ENCODE results near the gene SIN3B.

SIN3B gene

DNA sequence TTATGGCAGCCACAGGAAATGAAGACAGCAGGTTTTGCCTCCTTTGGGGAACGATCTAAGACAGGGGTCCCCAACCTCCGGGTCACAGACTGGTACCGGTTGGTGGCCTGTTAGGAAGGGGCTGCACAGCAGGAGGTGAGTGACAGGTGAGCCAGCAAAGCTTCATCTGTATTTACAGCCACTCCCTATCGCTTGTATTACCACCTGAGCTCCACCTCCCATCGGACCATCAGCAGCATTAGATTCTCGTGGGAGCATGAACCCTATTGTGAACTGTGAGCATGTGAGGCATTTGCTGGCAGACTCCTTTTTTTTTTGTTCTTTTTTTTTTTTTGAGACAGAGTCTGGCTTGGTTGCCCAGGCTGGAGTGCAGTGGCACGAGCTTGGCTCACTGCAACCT, 81.8 kb downstream of the SIN3B start:
- no peak for DNase-seq (ENCODE audit: low read depth in 2 of 2)

DNA sequence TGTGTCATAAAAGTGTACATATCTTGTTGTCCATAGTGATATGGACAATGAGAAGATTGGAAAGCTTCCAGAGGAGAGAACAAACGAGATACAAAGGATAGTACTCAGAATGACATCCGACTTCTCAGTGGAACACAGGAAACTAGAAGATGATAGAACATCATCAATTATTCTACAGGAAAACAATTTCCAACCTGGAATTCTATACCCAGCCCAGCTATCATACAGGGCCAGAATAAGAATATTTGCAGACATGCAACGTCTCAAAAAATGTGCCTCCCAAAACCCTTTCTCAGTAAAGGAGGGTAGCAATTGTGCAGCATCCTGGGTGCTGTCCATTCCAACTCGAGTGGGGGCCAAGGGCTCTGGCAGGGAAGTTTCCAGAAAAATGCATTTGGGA, 83.6 kb downstream of the SIN3B start:
- DNase-seq (ENCODE audit: low read depth in 2 of 2) = no peak

DNA sequence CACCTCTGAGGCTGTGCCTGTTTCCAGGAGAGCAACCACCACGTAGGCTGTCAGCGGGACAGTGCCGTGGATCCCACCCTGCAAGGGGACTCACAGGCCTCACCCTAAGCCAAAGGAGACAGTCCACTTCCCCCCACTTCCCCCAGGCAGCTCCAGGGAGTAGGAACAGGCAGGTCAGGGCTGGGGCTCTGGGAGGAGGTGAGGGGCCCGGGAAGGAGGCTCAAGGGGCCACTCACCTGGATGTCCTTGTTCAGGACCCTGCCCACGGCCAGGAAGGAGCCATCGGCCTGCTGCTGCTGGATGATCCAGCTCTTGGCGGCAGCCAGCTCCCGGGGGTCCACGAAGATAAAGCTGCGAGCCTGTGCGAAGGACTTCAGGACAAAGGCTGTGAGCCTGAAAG, 85.2 kb downstream of the SIN3B start:
- no peak for DNase-seq (ENCODE audit: low read depth in 2 of 2)

DNA sequence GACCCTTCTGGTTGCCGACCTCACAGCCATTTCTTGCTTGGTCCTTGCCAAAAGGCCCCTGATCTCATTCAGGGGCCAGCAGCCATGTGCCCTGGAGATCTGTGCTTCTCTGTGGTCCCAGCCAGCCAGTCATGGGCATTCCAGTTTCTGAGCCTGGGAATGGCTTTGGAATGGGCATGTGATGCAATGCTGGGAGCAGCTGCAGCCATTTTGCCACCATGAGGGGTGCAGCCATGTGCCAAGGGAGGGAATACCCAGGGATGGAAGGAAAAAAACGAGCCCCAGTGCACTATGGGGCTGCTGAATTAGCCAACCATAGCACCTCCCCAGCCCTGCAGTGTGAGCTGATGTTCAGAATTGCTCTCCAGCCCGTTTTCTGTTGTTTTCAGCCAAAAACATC, 85.9 kb downstream of the SIN3B start:
- no peak for DNase-seq (ENCODE audit: low read depth in 2 of 2)

DNA sequence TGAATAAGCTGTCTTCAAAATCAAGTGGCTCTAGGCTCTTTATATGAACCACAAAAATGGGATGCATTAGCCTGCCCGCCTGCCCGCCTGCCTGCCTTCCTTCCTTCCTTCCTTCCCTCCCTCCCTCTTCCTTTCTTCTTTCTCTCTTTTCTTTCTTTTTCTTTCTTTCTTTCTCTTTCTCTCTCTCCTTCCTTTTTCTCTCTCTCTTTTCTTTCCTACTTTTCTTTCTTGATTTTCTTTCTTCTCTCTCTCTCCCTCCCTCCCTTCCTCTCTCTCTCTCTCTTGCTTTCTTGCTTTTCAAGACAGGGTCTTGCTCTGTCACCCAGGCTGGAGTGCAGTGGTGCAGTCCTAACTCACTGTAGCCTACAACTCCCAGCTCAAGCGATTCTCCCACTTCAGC, 86.5 kb downstream of the SIN3B start:
- DNase-seq (ENCODE audit: low read depth in 2 of 2) = no peak

DNA sequence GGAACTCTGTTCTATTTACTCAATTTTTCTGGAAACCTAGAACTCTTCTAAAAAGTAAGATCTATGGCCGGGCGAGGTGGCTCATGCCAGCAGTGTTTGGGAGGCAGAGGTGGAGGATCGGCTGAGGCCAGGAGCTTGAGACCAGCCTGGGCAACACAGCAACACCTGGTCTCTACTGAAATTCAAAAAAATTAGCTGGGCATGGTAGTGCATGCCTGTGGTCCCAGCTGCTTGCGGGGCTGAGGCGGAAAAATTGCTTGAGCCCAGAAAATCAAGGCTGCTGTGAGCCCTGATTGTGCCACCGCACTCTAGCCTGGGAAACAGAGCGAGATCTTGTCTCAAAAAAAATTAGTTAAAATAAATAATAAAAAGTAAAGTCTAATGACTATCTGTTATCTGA, 88.2 kb downstream of the SIN3B start:
- no peak for DNase-seq (ENCODE audit: low read depth in 2 of 2)

DNA sequence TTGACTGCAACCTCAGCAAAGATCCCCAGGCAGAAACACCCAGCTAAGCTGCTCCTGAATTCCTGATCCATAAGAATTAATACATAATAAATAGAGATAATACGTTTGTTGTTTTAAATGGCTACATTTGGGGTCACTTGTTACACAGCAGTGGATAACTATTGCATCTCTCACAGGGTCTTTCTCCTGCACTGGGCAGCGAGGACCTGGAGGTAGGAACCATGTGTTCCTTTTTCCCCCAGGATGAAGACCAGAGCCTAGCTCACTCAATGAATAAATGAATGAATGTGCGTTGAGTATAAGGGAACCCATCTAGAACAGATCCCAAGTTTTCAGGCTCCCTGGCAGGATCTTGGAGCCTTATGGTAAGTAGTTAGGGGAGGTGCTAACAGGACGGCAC, 90.3 kb downstream of the SIN3B start:
- DNase-seq (ENCODE audit: low read depth in 2 of 2) = no peak

DNA sequence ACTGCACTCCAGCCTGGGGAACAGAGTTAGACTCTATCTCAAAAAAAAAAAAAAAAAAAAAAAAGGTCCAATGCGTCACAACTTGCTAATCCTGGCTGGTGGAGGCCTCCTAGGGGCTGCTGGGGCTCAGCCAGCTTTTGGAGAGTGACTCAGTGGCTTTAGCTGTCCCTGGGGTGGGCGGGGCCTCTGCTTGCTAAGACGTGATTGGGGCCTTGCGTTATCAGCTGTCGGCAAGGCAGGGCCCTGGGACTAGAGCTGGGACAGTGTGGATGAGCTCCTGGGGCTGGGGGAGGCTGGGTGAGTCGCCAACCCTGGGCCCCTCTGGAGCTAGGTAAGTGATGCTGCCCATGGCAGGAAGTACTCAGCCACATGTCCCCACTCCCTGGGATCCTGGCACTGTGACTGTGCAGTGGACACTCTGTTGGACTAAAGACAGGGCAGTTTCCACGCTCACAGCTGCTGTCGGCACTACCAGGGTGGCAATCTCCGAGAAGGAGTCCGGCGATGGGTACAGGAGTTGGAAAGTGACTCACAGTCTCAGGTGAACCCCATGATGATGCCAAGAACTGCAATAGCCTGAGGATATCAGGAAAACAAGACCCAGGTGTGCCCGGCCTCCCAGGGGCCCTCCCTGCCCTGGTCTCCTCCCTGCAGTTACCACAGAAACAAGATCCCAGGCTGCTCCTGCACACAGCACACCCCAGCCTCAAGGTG, 91.8 kb downstream of the SIN3B start:
- no peak for DNase-seq (ENCODE audit: low read depth in 2 of 2)

DNA sequence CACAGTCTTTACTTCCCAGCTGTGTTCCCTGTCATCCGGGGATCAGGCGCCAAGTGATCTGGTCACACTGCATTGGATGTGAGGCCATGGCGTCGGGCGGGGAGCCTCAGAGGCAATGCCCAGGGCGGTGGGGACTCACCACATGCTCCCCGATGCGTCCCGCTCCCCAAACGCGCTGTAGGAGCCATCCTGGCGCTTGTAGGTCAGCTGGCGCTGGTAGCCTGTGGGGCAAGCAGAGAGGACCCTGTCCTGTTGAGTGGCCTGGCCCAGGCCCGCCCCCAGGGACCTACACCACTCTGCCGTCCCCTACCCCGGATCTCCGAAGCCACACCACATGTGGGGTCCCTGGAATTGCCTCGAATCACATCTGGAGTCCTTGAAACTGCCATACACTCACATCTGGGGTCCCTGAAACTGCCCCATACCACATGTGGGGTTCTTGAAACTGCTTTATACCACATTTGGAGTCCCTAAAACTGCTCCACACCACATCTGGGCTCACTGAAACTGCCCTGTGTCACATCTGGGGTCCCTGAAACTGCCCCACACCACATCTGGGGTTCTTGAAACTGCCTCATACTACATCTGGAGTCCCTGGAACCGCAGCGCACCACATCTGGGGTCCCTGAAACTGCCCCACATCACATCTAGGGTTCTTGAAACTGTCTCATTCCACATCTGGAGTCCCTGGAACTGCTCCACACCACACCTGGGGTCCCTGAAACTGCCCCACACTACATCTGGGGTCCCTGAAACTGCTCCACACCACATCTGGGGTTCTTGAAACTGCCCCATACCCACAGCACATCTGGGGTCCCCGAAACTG, 92.8 kb downstream of the SIN3B start:
- DNase-seq (ENCODE audit: low read depth in 2 of 2) = no peak

DNA sequence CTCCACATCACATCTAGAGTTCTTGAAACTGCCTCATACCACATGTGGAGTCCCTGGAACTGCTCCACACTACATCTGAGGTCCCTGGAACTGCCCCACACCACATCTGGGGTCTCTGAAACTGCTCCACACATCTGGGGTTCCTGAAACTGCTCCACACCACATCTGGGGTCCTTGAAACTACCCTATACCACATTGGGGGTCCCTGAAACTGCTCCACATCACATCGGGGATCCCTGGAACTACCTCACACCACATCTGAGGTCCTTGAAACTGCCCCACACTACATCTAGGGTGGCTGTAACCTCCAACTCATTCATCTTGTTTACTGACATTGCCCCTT, 93.4 kb downstream of the SIN3B start:
- no peak for DNase-seq (ENCODE audit: low read depth in 2 of 2)

DNA sequence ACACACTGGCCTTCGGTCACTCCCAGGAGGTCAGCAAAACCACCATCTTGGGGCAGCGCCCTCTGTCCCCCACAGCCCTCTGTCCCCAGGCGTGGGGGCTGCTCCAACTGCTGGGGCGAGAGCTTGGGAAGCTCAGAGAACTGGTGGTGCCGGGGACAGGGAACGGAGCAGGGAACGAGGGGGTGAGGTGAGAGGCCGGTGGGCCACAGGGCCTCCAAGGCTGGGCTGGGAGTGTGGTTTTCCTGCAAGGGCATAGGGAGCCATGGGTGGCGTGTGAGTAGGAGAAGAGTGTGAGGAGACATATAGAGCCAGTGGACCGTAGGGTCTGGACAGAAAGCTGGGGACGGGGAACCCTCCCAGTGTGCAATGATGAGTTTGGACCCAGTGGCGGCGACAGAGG, 93.8 kb downstream of the SIN3B start:
- DNase-seq (ENCODE audit: low read depth in 2 of 2) = no peak

DNA sequence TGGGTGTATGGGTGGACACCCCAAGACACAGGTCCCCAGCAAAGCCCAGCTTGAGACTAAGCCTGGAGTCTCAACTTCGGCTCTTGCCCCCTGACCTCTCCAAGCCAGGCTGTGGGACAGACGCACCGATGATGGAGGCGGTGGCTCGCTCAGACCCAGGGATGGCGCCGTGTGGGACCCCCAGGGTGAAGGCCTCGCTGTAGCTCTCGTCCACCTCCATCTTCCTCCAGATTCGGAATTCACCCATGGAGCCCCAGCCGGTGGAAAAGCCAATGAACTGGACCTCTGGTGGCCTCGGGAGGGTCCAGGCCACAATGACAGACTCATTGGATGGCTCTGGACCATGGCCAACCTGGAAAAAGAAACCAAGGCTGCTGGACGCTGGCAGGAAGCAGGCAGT, 98.7 kb downstream of the SIN3B start:
- no peak for DNase-seq (ENCODE audit: low read depth in 2 of 2)

DNA sequence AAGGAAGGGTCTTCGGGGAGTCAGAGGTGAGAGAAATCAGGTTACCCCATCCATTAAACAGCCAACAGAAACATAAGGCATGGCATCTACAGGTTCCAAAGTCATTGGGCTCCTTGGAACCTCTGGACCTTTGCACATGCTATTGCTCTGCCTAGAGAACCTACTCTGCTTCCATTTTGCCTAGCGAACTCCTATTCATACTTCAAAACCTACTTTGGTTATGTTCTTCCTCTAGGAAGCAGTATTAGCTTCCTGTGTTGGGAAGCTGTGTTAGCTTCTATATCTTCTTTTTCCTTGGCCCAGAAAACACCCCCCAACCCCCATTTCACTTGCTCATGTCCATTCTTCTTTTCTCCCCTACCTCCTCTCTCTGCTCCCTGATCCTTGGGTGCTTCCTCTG, 99.2 kb downstream of the SIN3B start:
- DNase-seq (ENCODE audit: low read depth in 2 of 2) = no peak

DNA sequence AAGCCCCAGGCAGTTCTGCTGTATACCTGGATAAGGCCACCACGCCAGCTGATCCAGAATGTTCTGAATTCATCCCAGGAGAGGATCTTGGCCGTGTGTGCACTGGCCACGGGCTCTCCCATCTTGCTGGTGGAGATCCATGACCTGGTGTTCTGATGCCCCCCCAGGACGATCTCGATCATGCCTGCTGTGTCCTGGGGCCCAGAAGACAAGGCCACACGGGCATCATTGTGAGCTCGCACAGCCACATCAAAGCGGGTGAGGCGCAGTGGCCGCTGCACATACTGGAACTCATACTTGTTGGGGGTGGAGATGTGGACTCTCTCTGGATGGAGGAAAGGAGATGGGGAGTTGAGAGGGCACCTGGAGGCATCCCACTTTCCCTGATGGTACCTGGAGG, 99.7 kb downstream of the SIN3B start:
- no peak for DNase-seq (ENCODE audit: low read depth in 2 of 2)

All from stimulated activated CD4-positive, alpha-beta T cell treated with anti-CD3 and anti-CD28 coated beads, Interleukin-15, amount 100 ng/mL, for 48 hours (primary cell).